K562 (cell line): Measurements from ENCODE around the gene PRDM11. TPM values are rescaled to one million over a fixed set of nuclear protein-coding genes. Genes with fewer than 3 reads are reported as not detected.
A peak's percentile ranks its signal among the peaks of the same experiment; 100 is the strongest.

ENCODE experiments used
- ATAC-seq: fragments of 200-7000 bp; cut with Tn5 transposase; 3 replicates; pipeline ENCODE4 v1.9.1; 2020; ENCODE audit warnings: moderate library complexity
- BruUV-seq: library from RNA; stranded (reverse); fragments of 400-500 nt; replicated peaks from 2 replicates; lab custom pipeline; 2021; lab: Mats Ljungman, UMichigan
- CTCF ChIA-PET: fragments of 300-600 bp; formaldehyde crosslinking; extraction: SDS; loops from one replicate; lab custom pipeline; 2021; ENCODE audit warnings: low intra/inter-chr PET ratio; lab: Yijun Ruan, JAX
- POLR2A ChIA-PET: fragments of 300-600, 350-650 bp; sonication (Branson Sonifier 250); formaldehyde crosslinking; extraction: SDS; loops from one replicate; lab custom pipeline; 2021; ENCODE audit warnings: antibody characterized with exemption, inconsistent platforms; lab: Yijun Ruan, JAX
- DNase-seq, 4 experiments: peaks; one replicate each; pipeline versions ENCODE4 v3.0.0 to v3.0.0-alpha.2; 2011 to 2018; ENCODE audit warnings: low spot score in 3 of 4, mixed read lengths in 3 of 4; ENCODE audit errors: extremely low read depth in 1 of 4
- FAIRE-seq: peaks from 2 replicates; lab custom pipeline; 2011; peaks lifted over from hg19 to GRCh38; lab: Jason Lieb, UNC
- H2AFZ ChIP-seq: 2 replicates; pipeline ENCODE4 v1.6.0; 2011; ENCODE audit warnings: low read depth, low read length, control low read depth, inconsistent platforms
- H3K27ac ChIP-seq: fragments of 200-600 bp; 3 replicates; pipeline ENCODE4 v1.8.0; 2011; ENCODE audit warnings: low read depth, mild to moderate bottlenecking, control low read depth, inconsistent platforms, low read length, moderate library complexity, mixed read lengths; ENCODE audit errors: extremely low read depth
- H3K27me3 ChIP-seq, 2 experiments: fragments of 300-600 bp in 1 of 2; 2 replicates in 1 of 2; 3 replicates in 1 of 2; pipeline versions ENCODE4 v1.6.0 to v1.8.0; 2011; ENCODE audit warnings: inconsistent platforms in 2 of 2, low read length in 2 of 2, mild to moderate bottlenecking in 1 of 2, mixed read lengths in 1 of 2, moderate library complexity in 1 of 2; ENCODE audit not compliant: control insufficient read depth in 2 of 2, insufficient read depth in 2 of 2
- H3K36me3 ChIP-seq: fragments of 300-600 bp; 3 replicates; pipeline ENCODE4 v1.8.0; 2011; ENCODE audit warnings: mild to moderate bottlenecking, low read length, inconsistent platforms; ENCODE audit not compliant: control insufficient read depth, insufficient read depth
- H3K4me1 ChIP-seq, 2 experiments: fragments of 200-600 bp in 1 of 2; replicated peaks in 1 of 2; 2 replicates in 1 of 2; 3 replicates in 1 of 2; pipeline versions ENCODE4 v1.5.1 to v1.8.0; 2011; ENCODE audit warnings: inconsistent platforms in 2 of 2, low read length in 2 of 2, mild to moderate bottlenecking in 1 of 2, mixed read lengths in 1 of 2, moderate library complexity in 1 of 2; ENCODE audit not compliant: control insufficient read depth in 2 of 2, insufficient read depth in 2 of 2
- H3K4me2 ChIP-seq: 2 replicates; pipeline ENCODE4 v1.6.1; 2011; ENCODE audit warnings: low read length, control low read depth, inconsistent platforms, mixed read lengths; ENCODE audit not compliant: insufficient read depth
- H3K4me3 ChIP-seq: fragments of 200-600 bp; sonication (generic), shearing (Covaris generic); 2 replicates; pipeline ENCODE4 v1.5.1; 2016; ENCODE audit warnings: control low read depth, inconsistent platforms
- H3K79me2 ChIP-seq: fragments of 200-600 bp; 3 replicates; pipeline ENCODE4 v1.8.0; 2011; ENCODE audit warnings: low read length, inconsistent platforms; ENCODE audit not compliant: control insufficient read depth, insufficient read depth
- H3K9ac ChIP-seq, 2 experiments: 2 replicates each; pipeline versions ENCODE4 v1.6.0 to v1.6.1; 2011; ENCODE audit warnings: low read depth in 2 of 2, low read length in 2 of 2, control low read depth in 1 of 2, inconsistent platforms in 1 of 2, mild to moderate bottlenecking in 1 of 2, mixed read lengths in 1 of 2; ENCODE audit not compliant: insufficient read depth in 1 of 2
- H3K9me1 ChIP-seq: one replicate; pipeline ENCODE4 v1.6.0; 2011; ENCODE audit warnings: inconsistent platforms, mild to moderate bottlenecking, low read length, moderate library complexity; ENCODE audit not compliant: control insufficient read depth, insufficient read depth
- H3K9me3 ChIP-seq: replicated peaks from 2 replicates; pipeline ENCODE4 v1.5.1; 2011; ENCODE audit warnings: low read depth, low read length, inconsistent platforms; ENCODE audit not compliant: control insufficient read depth, insufficient read depth
- H4K20me1 ChIP-seq: replicated peaks from 2 replicates; pipeline ENCODE4 v1.6.1; 2011; ENCODE audit warnings: low read length, inconsistent platforms, mixed read lengths; ENCODE audit not compliant: control insufficient read depth, insufficient read depth
- EGR1 ChIP-seq: fragments of 450-650 bp; conservative IDR thresholded peaks from 2 replicates; pipeline ENCODE4 v1.6.1; 2017; ENCODE audit warnings: mild to moderate bottlenecking
- GATAD2B ChIP-seq: fragments of 450-650 bp; IDR thresholded peaks from 2 replicates; pipeline ENCODE4 v1.6.1; 2017; ENCODE audit warnings: mild to moderate bottlenecking, borderline replicate concordance
- KDM5B ChIP-seq: fragments of 200-600 bp; sonication (generic); IDR thresholded peaks from 2 replicates; pipeline ENCODE4 v1.6.1; 2012; ENCODE audit warnings: low read depth, mild to moderate bottlenecking, moderate library complexity, low read length, control low read depth, inconsistent platforms; ENCODE audit not compliant: insufficient replicate concordance
- PRPF4 ChIP-seq: fragments of 200-400 bp; formaldehyde crosslinking; IDR thresholded peaks from one replicate; pipeline ENCODE4 v1.6.1; 2017; ENCODE audit warnings: low read length, low read depth, mild to moderate bottlenecking; ENCODE audit not compliant: insufficient read depth, poor library complexity, severe bottlenecking
- SIN3A ChIP-seq, 2 experiments: fragments of 150-350 bp in 1 of 2; IDR thresholded peaks; 2 replicates each; pipeline ENCODE4 v1.6.1; 2011 to 2016; ENCODE audit warnings: borderline replicate concordance in 2 of 2, low read depth in 2 of 2, low read length in 2 of 2, mild to moderate bottlenecking in 2 of 2, moderate library complexity in 2 of 2; ENCODE audit not compliant: control insufficient read depth in 1 of 2
- SMAD3 ChIP-seq: fragments of 450-650 bp; formaldehyde crosslinking; conservative IDR thresholded peaks from 2 replicates; pipeline ENCODE4 v1.4.0; 2020; ENCODE audit warnings: mild to moderate bottlenecking
- SMC3 ChIP-seq: conservative IDR thresholded peaks from 2 replicates; pipeline ENCODE4 v1.6.1; 2011; ENCODE audit warnings: low read depth, low read length, improper control_type of control experiment; ENCODE audit not compliant: insufficient read depth
- TBP ChIP-seq: optimal IDR thresholded peaks from 2 replicates; pipeline ENCODE3; 2011; ENCODE audit warnings: low read depth, low read length, improper control_type of control experiment
- TEAD2 ChIP-seq: fragments of 450-650 bp; IDR thresholded peaks from 2 replicates; pipeline ENCODE4 v1.6.1; 2016; ENCODE audit warnings: missing genetic modification characterization, control low read depth, missing compliant biosample characterization
- THAP7 ChIP-seq: fragments of 250-450 bp; sonication (Bioruptor Pico); IDR thresholded peaks from 2 replicates; pipeline ENCODE4 v1.5.0; 2021
- ZBED1 ChIP-seq: IDR thresholded peaks from 2 replicates; pipeline ENCODE4 v1.6.1; 2014
- ZC3H4 ChIP-seq: sonication (generic); formaldehyde crosslinking; IDR thresholded peaks from 2 replicates; pipeline ENCODE4 v1.9.0; 2021; ENCODE audit warnings: missing genetic modification reagents, borderline replicate concordance
- ZKSCAN3 ChIP-seq: fragments of 250-450 bp; sonication (Bioruptor Pico); IDR thresholded peaks from 2 replicates; pipeline ENCODE4 v1.4.0; 2020
- ZNF274 ChIP-seq: IDR thresholded peaks from 2 replicates; pipeline ENCODE4 v1.6.1; 2011; ENCODE audit warnings: low read depth, mild to moderate bottlenecking, low read length, moderate library complexity, borderline replicate concordance
- ZNF561 ChIP-seq: fragments of 450-650 bp; formaldehyde crosslinking; conservative IDR thresholded peaks from 2 replicates; pipeline ENCODE4 v1.4.0; 2020; ENCODE audit warnings: mild to moderate bottlenecking, moderate library complexity
- WGBS: fragments of 100-300 bp; shearing (Covaris generic); methylation state at CpG from one replicate; pipeline ENCODE4 v1.1.6; 2016; ENCODE audit warnings: low coverage, mixed read lengths; ENCODE audit not compliant: insufficient coverage; ENCODE audit errors: missing lambda C conversion rate; 5-methylcytosine and 5-hydroxymethylcytosine counted together
- in situ Hi-C: fragments of 300-500 bp; cut with MboI; formaldehyde crosslinking; loops from 4 replicates; pipeline ENCODE4 v1.15.0; 2018; ENCODE audit warnings: inconsistent platforms, mixed read lengths
- intact Hi-C: fragments of 100-400 bp; cut with micrococcal nuclease; formaldehyde crosslinking; loops from 2 replicates; pipeline ENCODE4 v1.14.2; 2022
- polyA plus RNA-seq, 8 experiments: library from polyadenylated mRNA; depleted of rRNA in 4 of 8; stranded (reverse) in 5 of 8; unstranded in 3 of 8; fragments of >200 nt; fragmentation: Nextera tagmentation in 2 of 8; fragmentation: Illumina TruSeq in 1 of 8; extraction: Ambion mirVana in 2 of 8; extraction: Trizol in 1 of 8; gene quantifications; 2 replicates each; pipeline versions ENCODE4 v1.2.1 to v1.2.3, GENCODE V29; 2011 to 2014; ENCODE audit warnings: inconsistent platforms in 1 of 8, missing spikeins in 1 of 8
- total RNA-seq, 7 experiments: library from RNA; depleted of rRNA in 6 of 7; stranded (reverse); fragments of >200 nt in 6 of 7; fragmentation: Illumina TruSeq in 2 of 7; extraction: Trizol in 2 of 7; gene quantifications; 2 replicates each; pipeline versions ENCODE4 v1.2.1 to v1.2.3, GENCODE V29; 2011 to 2021; ENCODE audit warnings: low replicate concordance in 1 of 7

Gene PRDM11
- total and polyA plus RNA-seq, 9 of the 15 experiments (the other 6 are each of a cell fraction or from before 2014, with no cell fraction given) = 0.01 to 1.1 (median 0.29) TPM

GRCh38 chr11:45184640-45185039, 38.2 kb downstream of the PRDM11 start:
- no peak overlapping the region for H2AFZ ChIP-seq
- intact Hi-C loops (no loop called here), in situ Hi-C loops (no loop called here)
- ChIA-PET CTCF (no interaction called here), POLR2A (no interaction called here)
- H3K27me3 ChIP-seq = peaks cover 3 to 24% of the 10 kb centered on the region in 2 experiments; a peak in 3 of 5 replicates
- no peaks in the 10 kb centered on the region for H3K36me3 ChIP-seq
- no peaks in the 10 kb centered on the region for H3K79me2 ChIP-seq
- no TSS peak for BruUV-seq
- ATAC-seq (no peak), DNase-seq (no peak), FAIRE-seq (no peak)
- peak overlapping the region; percentile 34; the same call in 1 of the 3 replicates for H3K27ac ChIP-seq
- peaks cover 6% of the 10 kb centered on the region for H4K20me1 ChIP-seq
- 9% methylated on average over 2 of the region's 2 CpGs for whole genome bisulfite sequencing
- H3K4me1 ChIP-seq = peaks cover 24 to 33% of the 10 kb centered on the region in 2 experiments
- no peaks in the 10 kb centered on the region for H3K9me3 ChIP-seq
- H3K9ac ChIP-seq = no peak overlapping the region
- H3K4me3 ChIP-seq = no peak overlapping the region
- H3K4me2 ChIP-seq = peak overlapping the region; percentile 48; the same call in 1 of the 2 replicates
- peaks cover 4% of the 10 kb centered on the region for H3K9me1 ChIP-seq
- TF ChIP-seq EGR1 = peak; percentile 36
- TF ChIP-seq KDM5B = no peak

GRCh38 chr11:45185228-45185729, 38.8 kb downstream of the PRDM11 start:
- Histone ChIP-seq H3K4me1 (peaks cover 22 to 26% of the 10 kb centered on the region in 2 experiments), H3K79me2 (no peaks in the 10 kb centered on the region), H3K36me3 (no peaks in the 10 kb centered on the region), H3K27me3 (peaks cover 0 to 20% of the 10 kb centered on the region in 2 experiments; a peak in 2 of 5 replicates), H4K20me1 (peaks cover 6% of the 10 kb centered on the region), H3K9ac (no peak overlapping the region), H3K9me1 (peaks cover 2% of the 10 kb centered on the region), H3K27ac (peak overlapping the region; percentile 34; the same call in 1 of the 3 replicates), H2AFZ (no peak overlapping the region), H3K4me3 (no peak overlapping the region), H3K4me2 (peak overlapping the region; percentile 48; the same call in 1 of the 2 replicates), H3K9me3 (no peaks in the 10 kb centered on the region)
- DNase-seq (peak; percentile 80 to 84 (median 82)), ATAC-seq (peak; percentile 83), FAIRE-seq (peak; percentile 90)
- ChIA-PET CTCF (no interaction called here), POLR2A (no interaction called here)
- in situ Hi-C loops (no loop called here), intact Hi-C loops (no loop called here)
- no TSS peak for BruUV-seq
- TF ChIP-seq SMAD3 (CRISPR knock-in tag) = no peak
- TF ChIP-seq SIN3A (IDR thresholded peaks at IDR 0.05; ENCODE audit: borderline replicate concordance in 2 of 2, control insufficient read depth in 1 of 2, low read depth in 2 of 2, low read length in 2 of 2) = no peak
- no peak for TF ChIP-seq PRPF4
- TF ChIP-seq ZBED1 = no peak; the same call in 1 of the 2 replicates
- TF ChIP-seq ZNF561 (CRISPR knock-in tag) = no peak
- no peak for TF ChIP-seq ZKSCAN3
- TF ChIP-seq ZC3H4 = no peak
- no peak for TF ChIP-seq SMC3
- TF ChIP-seq ZNF274 = no peak
- no peak for TF ChIP-seq THAP7 (CRISPR knock-in tag)
- TF ChIP-seq TEAD2 (tag) = no peak
- TF ChIP-seq GATAD2B = no peak
- TF ChIP-seq TBP = no peak
